OCI-M1 (cell line): Measurements from ENCODE around the gene NR2C2.
"Not testable (repeated sequence)": the region's sequence is repeated elsewhere in the genome, so short reads cannot be mapped to it uniquely, and the experiment has no call there.

Source experiments
- DNase-seq: peaks from one replicate; lab custom pipeline; 2025; lab: John Stamatoyannopoulos, UW

The NR2C2 gene

GRCh38 chr3:14959359-14959943, 12.1 kb downstream of the NR2C2 start:
- DNase-seq = peak; percentile 78

DNA sequence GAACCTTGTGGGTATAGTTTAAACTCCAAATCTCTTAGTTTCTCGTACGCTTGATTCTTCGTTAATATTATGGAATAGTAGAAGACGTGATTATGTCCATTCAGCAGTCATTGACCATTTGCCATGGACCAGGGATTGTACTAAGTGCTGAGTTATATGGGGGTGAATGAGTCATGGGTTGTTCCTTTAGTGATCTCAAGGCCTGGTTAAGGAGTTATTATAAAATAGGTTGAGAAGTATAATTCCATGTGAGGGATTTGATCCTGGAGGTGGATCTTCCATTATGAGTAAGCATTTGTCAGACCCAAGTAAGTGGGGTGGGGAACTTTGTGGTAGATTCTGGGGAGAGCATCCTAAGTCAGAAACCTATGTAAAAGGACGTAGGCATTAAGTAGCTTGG, 15.4 kb downstream of the NR2C2 start:
- no peak for DNase-seq

DNA sequence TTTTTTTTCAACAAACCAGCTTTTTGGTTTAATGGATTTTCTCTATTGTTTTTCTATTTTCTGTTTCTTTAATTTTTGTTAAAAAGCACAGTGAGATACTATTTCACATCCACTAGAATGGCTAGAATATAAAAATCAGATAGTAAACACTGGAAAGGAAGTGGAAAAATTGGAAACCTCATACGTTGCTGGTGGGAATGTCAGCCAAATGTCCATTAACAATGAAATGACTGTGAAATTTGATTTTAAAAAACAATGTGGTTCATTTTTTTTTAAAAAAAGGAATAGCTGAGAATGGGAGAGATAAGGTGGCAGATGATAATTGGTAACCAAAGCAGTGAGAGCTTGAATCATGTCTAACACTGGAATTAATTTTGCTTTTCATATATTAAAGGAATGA, 19.9 kb downstream of the NR2C2 start:
- no peak for DNase-seq

DNA sequence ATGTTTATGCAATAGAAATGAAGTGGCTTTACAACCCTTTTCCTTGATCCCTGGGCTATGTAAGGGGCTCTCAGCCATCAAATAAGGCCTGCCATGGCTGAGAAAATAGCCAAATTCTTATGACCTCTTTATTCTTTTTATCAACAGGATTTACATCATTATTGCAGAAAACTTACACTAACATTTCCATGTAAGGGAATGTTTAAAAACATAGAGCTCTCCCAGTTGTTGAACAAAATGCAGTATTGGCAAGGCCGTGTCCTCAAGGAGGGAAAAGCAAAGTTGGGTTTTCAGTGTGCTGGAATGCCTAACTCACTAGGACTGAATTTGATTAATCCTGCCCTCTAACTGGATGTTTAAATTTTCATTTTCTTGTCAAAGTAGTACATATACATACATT, 22.3 kb downstream of the NR2C2 start:
- no peak for DNase-seq

- peak; percentile 44 for DNase-seq
Measured at GRCh38 chr3:14976317-14976716, 28.9 kb downstream of the NR2C2 start.

GRCh38 chr3:14980689-14981088, 33.3 kb downstream of the NR2C2 start:
- DNase-seq = peak; percentile 58

DNA sequence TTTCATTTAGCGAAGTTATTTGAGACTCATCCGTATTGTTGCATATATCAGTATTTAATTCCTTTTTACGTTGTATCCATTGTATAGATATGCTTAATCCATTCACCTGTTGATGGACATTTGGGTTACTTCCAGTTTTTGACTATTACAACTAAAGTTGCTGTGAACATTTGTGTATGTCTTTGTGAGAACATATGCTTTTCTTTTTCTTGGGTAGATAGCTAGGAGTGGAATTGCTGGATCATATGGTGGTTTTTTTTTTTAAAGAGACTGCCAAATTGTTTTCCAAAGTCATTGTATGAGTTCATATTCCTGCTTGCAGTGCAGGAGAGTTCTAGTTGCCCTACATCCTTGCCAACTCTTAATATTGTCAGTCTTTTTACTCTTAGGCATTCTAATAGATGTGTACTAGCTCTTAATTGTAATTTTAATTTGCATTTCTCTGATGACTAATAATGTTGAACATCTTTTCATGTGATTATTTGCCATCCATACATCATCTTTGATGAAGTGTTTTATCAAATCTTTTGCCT, 37.3 kb downstream of the NR2C2 start:
- DNase-seq = no peak

DNA sequence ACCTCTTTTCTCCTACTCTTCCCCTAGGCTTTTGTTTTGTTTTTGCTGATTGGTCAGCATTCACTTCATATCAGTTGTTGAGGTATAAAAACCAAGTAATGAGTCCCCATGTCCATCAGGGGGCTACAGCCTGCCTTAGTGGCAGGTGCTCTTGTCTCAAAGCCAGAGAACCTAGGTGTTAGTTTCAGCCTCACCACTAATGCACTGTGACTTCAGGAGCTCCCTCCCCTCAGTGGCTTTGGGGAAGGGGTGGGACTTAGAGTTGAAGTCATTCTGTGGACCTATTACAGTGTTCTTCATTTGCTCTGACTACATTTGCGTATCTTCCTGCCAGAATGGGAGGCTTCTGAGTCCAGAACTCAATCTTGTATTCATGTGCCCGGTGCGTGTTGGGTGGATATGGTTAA, 41.6 kb downstream of the NR2C2 start:
- DNase-seq = peak; percentile 31

- no peak for DNase-seq
Measured at GRCh38 chr3:14989943-14990779, 42.8 kb downstream of the NR2C2 start.

DNA sequence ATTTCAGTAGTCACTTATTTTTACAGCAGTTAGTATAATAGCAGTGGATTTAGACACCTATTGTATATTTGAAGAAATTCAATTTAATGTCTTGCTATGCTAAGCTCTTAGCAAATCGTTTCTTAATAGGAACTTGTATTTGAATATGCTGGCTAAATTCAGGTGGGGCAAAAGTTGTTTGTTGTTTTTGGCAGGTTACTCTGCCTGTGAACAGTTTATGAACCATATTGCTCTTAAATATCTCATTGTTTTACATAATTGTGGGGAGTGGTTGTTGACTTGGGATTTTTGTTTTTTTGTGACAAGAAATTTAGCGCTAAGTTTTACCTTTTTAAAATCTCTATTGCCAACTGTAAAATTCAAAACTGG, 43.4 kb downstream of the NR2C2 start:
- DNase-seq = no peak

- DNase-seq = no peak
Measured at GRCh38 chr3:14991151-14991742, 43.9 kb downstream of the NR2C2 start.

GRCh38 chr3:14991818-14992612, 44.6 kb downstream of the NR2C2 start:
- DNase-seq = no peak

- DNase-seq = no peak
Measured at GRCh38 chr3:14997941-14998340, 50.6 kb downstream of the NR2C2 start.

DNA sequence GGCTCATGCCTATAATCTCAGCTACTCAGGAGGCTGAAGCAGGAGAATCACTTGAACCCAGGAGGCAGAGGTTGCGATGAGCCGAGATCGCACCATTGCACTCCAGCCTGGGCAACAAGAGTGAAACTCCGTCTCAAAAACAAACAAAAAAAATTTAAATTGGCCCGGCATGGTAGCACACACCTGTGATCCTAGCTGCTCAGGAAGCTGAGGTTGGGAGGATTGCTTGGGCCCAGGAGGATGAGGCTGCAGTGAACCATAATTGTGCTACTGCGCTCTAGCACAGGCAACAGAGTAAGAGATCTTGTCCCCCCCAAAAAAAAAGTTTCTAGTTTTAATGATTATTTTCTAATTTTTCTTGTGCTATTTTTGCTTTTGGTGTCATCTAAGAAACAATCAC, 51.8 kb downstream of the NR2C2 start:
- not testable (repeated sequence) for DNase-seq

- DNase-seq = no peak
Measured at GRCh38 chr3:15007681-15008141, 60.3 kb downstream of the NR2C2 start.

- no peak for DNase-seq
Measured at GRCh38 chr3:15009167-15009566, 61.8 kb downstream of the NR2C2 start.

- peak; percentile 53 for DNase-seq
Measured at GRCh38 chr3:15010664-15011063, 63.3 kb downstream of the NR2C2 start.

- DNase-seq = peak; percentile 59
Measured at GRCh38 chr3:15011174-15011573, 63.8 kb downstream of the NR2C2 start.

- no peak for DNase-seq
Measured at GRCh38 chr3:15014606-15015328, 67.4 kb downstream of the NR2C2 start.

DNA sequence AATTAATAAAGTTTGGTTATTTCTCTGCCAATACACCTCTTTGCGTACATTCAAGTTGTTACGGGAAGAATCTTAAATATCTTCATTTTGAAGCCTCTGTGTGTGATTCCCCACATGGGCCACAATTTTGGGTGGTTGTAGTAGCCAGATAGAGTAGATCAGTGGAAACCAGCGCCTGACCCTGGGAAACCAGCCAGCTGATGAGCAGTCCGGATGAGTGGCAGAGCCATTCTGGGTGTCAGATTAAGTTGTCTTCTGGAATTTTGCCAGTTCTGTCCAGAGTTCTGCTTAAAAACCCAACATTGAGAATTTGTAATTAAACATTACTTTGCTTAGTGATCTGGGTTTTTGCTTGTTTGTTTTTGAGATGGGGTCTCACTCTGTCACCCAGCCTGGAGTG, 68.1 kb downstream of the NR2C2 start:
- no peak for DNase-seq

DNA sequence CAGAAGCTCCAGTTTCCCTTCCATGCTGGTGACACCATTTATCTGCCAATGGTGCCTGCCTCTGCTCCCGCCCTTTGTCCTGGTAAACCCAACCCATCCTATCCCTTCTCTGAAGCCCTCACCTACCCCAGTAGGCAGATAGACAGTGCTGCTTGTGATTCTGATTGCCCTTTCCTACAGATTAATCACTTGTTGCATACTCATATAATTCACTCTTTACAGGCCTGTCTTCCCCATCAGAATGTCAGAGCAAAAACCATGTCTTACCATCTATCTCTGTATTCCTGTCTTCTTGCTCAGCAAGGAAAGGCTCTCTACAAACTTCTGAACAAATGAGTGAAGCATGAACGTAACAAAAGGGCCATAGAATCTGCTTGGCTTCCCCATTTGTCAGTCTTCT, 69.8 kb downstream of the NR2C2 start:
- no peak for DNase-seq

- DNase-seq = no peak
Measured at GRCh38 chr3:15023249-15023648, 75.9 kb downstream of the NR2C2 start.
